Left forelimb (tissue), 1 donor: Measurements from ENCODE around the gene MEF2D.

Experiments used
- DNase-seq: peaks from one replicate; pipeline ENCODE4 v3.0.0-alpha.2; 2018; ENCODE audit warnings: low spot score

The MEF2D gene

DNA sequence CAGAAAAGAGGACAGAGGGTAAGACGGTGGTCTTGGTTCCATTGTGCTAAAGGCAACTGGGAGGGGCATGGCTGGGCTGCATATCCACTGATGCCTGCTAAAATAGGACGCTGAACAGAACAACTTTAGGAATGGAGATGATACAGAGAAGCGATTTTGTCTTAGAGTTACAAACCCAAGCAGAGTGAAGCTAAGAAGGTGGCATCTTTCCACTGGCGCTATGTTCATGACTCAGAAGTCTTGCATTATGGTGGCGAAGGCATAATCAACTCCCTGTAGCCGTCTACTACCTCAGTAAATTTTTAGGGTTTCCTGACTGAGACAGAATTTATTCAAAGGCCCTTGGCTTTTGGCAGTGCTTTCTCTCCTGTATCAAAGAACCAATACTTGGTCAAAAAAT lies 57.3 kb downstream of the MEF2D start:
- no peak for DNase-seq

DNA sequence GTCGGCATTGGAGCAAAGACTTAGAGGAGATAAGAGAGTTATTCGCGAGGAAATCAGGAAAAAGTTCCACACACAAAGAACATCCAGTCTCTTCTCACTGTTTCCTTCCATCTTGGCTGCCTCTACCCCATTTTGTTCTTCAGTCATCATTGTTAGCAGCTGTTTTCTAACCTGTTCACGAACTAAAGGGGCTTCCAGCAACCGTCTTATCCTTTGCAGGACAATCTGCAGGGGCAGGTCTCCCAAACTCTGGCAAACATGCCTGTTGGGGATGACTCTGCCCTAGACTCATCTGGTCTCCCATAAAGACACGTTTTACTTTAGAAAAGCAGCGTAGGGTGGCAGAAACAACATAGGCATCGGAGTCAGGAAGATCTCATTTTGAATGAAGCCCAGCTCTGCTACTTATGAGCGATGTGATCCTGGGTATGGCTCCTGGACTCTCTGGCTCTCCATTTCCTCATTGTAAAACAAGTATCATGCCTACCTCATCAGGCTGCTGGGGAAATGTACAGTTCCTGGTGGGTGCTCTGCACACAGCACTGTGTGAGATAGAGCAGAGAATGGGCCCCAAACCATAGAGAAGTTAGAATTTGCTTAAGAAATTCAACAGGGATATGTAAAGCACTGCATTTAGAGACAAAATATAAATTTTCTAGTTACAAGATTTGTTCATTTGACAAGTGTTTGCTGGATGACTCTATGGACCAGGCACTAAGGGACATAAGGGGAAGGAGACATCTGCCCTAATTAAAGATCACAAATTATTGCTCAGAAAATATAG lies 59.7 kb downstream of the MEF2D start:
- no peak for DNase-seq

GRCh38 chr1:156439777-156440183 lies 60.8 kb downstream of the MEF2D start:
- no peak for DNase-seq

GRCh38 chr1:156439036-156439776 lies 61.4 kb downstream of the MEF2D start:
- DNase-seq = no peak

DNA sequence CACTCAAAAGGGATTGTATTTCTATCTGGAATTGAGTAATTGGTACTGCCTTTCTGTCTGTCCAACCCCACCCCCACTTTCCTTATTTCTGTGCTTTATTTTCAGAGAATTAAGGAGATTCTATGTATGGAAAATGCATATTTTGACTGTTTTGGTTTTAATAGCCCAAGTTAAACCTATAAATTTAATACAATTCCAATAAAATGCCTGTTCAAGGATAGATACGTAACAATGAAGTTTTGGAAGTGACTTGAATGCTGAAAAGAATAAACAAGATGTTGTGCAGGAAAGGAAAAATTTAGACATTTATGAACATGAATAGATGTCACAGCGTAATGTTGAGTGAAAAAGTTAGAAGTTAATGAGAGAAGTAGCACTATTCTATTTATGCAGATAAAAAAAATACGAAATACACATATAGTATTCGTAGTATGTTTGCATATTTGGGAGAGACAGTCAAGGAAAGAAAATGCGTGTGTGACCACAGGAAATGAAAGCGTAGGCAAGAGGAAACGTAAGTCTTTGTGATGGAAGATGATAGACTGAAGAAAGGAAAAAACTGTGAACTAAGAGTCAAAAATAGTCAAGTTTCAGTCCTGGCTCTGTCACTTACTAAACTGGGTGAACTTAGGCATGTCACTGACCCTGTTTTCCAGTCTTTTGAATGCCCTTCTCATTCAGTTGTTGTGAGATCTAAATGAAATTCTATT lies 62.1 kb downstream of the MEF2D start:
- no peak for DNase-seq

DNA sequence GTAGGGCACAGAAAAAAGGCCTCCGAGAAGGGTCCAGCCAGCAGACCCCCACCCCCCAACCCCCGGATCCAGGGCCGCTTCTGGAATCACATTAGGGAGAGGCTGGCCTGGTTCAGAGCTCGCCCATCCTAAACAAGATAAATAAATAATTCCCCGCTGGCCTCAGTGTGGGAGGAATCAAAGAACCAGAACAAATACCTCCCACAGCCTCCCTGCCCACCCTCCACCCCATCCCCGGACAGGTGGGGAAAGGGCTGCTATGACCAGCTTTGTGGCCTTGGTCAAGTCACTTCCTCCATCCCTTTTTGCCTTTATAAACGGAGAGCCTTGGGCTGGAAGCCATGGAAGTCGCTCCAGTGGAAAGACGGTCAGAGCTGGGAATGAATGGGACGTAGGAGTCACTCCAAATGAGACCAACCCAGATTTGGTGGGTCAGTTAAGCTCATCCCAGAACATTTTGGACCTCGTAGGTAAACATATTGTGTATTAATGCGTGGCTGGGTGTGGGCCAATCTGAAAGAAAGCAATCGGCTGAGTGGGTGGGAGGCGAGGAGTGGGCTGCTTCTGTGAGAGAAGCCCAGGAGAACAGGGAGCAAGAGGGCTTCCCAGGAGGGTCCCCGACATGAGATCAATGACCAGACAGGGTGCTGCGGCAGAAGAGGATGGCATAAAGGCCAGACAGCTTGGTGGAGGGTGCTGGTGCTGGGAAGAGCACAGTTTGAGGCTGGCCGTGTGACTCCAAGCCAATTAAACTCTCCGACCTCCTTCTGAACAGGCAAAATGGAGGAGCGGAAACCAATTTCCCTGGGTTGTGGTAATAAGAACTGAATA lies 63.3 kb downstream of the MEF2D start:
- DNase-seq = no peak

DNA sequence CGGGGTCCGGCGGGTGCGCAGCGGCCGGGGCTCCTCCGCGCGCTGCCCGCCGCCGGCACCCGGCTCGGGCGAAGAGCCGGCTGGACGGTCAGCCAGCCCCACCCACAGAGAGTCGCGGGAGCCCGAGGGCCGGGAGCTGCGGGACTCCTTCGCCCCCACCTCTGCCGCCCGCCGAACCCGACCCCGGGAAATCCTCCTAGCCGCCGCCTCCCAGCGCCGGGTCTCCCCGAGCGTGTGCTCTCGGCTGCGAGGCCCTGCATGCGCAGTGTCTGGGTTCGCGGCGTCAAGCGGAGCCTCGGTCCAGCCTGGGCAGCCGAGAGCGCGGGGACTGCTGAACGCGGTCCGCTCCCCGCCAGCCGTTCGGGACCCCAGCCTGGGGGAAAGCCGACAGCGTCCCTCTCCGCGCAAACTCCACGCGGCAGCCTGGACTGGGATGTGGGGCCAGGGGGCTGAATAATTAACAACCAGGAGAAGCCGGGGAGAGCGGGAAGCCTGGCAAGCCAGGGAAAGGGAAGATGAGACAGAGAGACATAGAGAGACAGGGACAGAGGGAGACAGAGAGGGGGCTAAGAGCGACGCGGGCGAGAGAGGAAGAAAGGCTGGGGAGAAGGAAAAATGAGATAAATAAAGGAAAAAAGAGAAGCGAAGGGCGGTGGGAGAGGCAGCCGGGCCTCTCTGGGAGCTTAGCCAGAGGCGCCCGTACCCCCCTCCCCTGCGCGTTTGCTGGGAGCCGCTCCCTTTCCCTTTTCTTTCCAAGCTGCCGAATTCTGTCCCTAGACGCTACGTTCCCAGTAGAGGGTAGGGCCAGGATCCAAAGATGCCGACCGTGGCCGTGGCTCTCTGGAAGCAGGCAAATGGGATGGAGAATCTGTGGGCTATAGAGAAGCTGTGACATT lies 64.2 kb downstream of the MEF2D start:
- no peak for DNase-seq

DNA sequence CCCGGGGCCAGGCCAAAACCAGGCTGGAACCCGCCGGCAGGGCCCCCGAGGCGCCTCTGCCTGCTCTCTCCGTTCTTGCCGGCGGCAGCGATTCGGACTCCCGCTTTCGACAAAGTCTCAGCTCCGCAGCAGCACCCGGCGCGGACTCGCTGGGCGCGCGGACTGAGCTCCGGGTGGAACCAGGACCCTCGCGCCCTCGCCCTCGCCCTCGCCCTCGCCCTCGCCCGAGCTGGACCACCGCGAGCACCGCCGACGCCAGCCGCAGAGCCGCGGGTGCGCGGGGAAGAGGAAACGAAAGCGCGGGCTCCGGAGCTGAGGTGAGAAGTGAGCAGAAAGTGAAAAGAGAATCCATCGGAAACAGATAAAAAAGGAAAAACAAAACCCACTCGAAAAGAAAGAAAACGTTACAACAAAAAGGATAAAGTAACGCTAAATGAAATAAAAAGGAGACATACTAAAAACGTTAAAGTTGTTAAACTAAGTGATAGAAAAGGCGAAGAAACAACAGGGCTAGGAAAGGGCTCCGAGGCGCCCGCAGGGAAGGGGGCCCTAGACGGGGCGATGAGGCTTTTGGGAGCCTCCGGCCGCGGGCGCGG lies 64.9 kb downstream of the MEF2D start:
- no peak for DNase-seq

DNA sequence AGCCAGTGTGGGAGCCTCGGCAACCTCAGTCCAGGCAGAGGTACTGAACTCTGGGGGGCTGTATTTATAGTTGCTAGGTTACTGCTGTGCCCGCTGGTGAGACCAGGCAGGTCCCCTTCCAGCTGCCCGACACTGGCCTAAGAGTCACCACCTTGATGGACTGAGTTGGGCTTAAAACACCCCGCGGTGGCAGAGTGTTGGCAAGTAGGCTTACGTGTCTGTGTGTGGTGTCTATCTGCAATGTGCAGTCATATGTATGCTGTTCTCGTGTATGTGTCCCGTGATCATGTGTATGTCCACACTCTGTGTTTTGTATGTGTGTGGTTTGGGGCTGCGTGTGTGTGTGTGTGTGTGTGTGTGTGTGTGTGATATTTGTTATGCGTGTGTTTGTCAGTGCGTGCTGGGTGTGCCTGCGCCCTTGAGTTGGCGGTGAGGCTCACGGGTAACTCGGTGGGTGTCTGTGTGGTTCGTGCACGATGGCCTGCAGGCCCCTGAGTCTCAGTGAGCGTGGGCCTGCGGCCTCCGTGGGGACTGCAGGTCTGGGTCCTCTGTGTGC lies 65.5 kb downstream of the MEF2D start:
- no peak for DNase-seq

DNA sequence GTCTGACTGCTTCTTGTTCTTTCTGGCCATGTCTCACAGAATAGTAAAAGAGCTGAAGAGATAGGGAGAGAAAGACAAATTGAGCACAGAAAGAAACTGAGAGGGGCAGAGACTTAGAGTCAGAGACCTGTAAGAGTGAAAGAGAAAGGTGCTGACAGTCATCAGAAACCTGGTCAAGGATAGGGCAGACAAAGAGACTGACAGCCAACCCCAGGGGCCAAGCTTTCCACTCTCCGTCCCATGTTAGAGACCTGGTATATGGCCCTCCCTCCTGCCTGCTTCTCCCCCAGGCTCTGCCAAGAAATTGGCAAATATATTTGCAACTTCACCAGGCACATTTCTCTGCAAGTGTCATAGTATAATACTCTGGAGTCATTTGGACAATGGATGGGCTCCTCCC lies 67.0 kb downstream of the MEF2D start:
- DNase-seq = no peak

DNA sequence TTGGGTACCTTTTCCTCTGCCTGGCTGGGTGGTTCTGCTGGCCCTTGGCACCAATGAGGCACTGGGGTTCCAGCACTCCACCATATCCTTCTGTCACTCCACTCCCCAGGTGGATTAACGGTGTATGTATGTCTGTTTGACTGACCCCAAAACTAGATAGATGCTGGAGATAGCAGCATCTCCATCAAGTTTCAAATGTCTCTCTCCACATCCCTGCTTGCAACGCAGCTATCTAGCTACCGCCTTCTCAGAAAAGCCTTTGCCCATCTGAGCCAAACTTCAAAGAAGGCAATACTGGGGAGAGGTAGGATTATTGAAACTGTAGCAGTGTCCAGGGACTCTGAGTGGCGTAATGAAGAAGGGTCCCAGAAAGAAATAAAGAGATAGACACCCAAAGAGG lies 67.5 kb downstream of the MEF2D start:
- no peak for DNase-seq

DNA sequence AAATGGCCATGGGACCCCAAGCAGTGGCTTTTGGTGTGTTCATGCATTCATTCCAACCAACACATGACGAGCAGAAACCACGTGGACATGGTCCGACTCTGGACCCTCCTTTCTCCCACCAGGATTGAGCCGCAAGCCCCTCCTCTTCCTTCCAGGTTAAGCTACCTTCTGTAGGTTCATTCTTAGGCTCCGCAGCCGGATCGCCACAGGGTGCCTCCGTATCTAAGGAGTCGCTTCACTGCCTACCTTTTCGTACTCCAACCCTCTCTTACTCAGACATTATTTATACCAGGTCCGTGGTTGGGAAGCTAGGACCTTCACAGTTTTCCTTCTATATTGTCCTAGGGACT lies 67.9 kb downstream of the MEF2D start:
- DNase-seq = no peak

- DNase-seq = no peak
Observed at GRCh38 chr1:156431769-156432668, 68.6 kb downstream of the MEF2D start.

- no peak for DNase-seq
Observed at GRCh38 chr1:156431366-156431765, 69.2 kb downstream of the MEF2D start.

GRCh38 chr1:156430866-156431265 lies 69.7 kb downstream of the MEF2D start:
- DNase-seq = no peak

- DNase-seq = no peak
Observed at GRCh38 chr1:156430303-156430702, 70.3 kb downstream of the MEF2D start.

GRCh38 chr1:156429313-156430060 lies 71.1 kb downstream of the MEF2D start:
- no peak for DNase-seq

- DNase-seq = no peak
Observed at GRCh38 chr1:156428746-156429288, 71.8 kb downstream of the MEF2D start.
